Upper lobe of left lung (tissue), 4 donors: ENCODE results near the gene RNASEH2C.

ENCODE experiments used
- POLR2A ChIP-seq, 4 donors: fragments of 450-650 bp; IDR thresholded peaks; one replicate each; pipeline ENCODE4 v1.5.1; 2016 to 2017; ENCODE audit warnings: antibody characterized with exemption in 4 of 4, mild to moderate bottlenecking in 2 of 4
- POLR2AphosphoS5 ChIP-seq, 2 donors: sonication (generic); formaldehyde crosslinking; IDR thresholded peaks; one replicate each; pipeline ENCODE4 v1.5.1; 2017; ENCODE audit warnings: antibody characterized with exemption in 2 of 2
- TF ChIP-seq, protein P1 (sequence below), 6 experiments: fragments of 450-650 bp in 4 of 6; fragments of 200-600 bp in 2 of 6; sonication (generic) in 2 of 6; IDR thresholded peaks; one replicate each; pipeline ENCODE4 v1.5.1; 2016 to 2019; ENCODE audit warnings: antibody characterized with exemption in 6 of 6

DNA sequence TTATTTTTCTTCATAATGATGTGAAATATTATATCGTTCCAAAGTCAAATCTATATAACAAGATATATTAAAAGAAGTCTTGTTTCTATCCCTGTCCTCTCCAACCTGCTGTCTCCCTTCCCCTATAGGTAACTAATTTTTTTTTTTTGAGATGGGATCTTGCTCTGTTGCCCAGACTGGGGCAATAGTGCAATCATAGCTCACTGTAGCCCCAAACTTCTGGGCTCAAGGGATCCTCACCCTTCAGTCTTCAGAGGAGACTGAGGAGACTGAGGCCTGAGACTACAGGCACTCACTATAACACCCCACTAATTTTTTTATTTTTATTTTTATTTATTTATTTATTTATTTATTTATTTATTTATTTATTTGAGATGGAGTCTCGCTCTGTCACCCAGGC lies 47.6 kb downstream of the RNASEH2C start:
- TF ChIP-seq, protein P1, sequence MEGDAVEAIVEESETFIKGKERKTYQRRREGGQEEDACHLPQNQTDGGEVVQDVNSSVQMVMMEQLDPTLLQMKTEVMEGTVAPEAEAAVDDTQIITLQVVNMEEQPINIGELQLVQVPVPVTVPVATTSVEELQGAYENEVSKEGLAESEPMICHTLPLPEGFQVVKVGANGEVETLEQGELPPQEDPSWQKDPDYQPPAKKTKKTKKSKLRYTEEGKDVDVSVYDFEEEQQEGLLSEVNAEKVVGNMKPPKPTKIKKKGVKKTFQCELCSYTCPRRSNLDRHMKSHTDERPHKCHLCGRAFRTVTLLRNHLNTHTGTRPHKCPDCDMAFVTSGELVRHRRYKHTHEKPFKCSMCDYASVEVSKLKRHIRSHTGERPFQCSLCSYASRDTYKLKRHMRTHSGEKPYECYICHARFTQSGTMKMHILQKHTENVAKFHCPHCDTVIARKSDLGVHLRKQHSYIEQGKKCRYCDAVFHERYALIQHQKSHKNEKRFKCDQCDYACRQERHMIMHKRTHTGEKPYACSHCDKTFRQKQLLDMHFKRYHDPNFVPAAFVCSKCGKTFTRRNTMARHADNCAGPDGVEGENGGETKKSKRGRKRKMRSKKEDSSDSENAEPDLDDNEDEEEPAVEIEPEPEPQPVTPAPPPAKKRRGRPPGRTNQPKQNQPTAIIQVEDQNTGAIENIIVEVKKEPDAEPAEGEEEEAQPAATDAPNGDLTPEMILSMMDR (IDR thresholded peaks at IDR 0.05) = no peak
- TF ChIP-seq POLR2AphosphoS5 (IDR thresholded peaks at IDR 0.05) (no peak), POLR2A (IDR thresholded peaks at IDR 0.05) (no peak)
